CD8-positive, alpha-beta memory T cell (primary cell): ENCODE results near the gene OR5H14. TPM values are rescaled to one million over a fixed set of nuclear protein-coding genes. Genes with fewer than 3 reads are reported as not detected.

Experiments
- polyA plus RNA-seq: library from polyadenylated mRNA; unstranded; fragments of 300-500 nt; fragmentation: Illumina TruSeq; gene quantifications from one replicate; pipeline ENCODE4 v1.2.3, GENCODE V29; 2021
- total RNA-seq, 2 experiments: library from RNA; stranded (reverse); gene quantifications; one replicate each; pipeline ENCODE4 v1.2.3, GENCODE V29; 2021

The OR5H14 gene
- total and polyA plus RNA-seq, 3 experiments from 2014 or later: not detected

Other genes starting within 250 kb of the OR5H14 start
- 10 to 100 TPM; 57.6 to 58.3 TPM for gene RIOX2, start 175.0 kb upstream of the OR5H14 start, total RNA-seq
- 28.8 TPM for gene RIOX2, start 175.0 kb upstream of the OR5H14 start, polyA plus RNA-seq
- gene GABRR3, start 112.2 kb upstream of the OR5H14 start, total RNA-seq: not detected
- gene GABRR3, start 112.2 kb upstream of the OR5H14 start, polyA plus RNA-seq: not detected
- gene OR5AC2, start 60.3 kb upstream of the OR5H14 start, total RNA-seq: not detected
- gene OR5AC2, start 60.3 kb upstream of the OR5H14 start, polyA plus RNA-seq: not detected
- not detected for gene OR5H1, start 16.8 kb upstream of the OR5H14 start, total RNA-seq
- gene OR5H1, start 16.8 kb upstream of the OR5H14 start, polyA plus RNA-seq: not detected
- gene OR5H15, start 19.2 kb downstream of the OR5H14 start, total RNA-seq: not detected
- not detected for gene OR5H15, start 19.2 kb downstream of the OR5H14 start, polyA plus RNA-seq
- not detected for gene OR5H6, start 116.8 kb downstream of the OR5H14 start, total RNA-seq
- gene OR5H6, start 116.8 kb downstream of the OR5H14 start, polyA plus RNA-seq: not detected
- not detected for gene OR5H2, start 135.0 kb downstream of the OR5H14 start, total RNA-seq
- gene OR5H2, start 135.0 kb downstream of the OR5H14 start, polyA plus RNA-seq: not detected
- not detected for gene OR5K4, start 206.4 kb downstream of the OR5H14 start, total RNA-seq
- gene OR5K4, start 206.4 kb downstream of the OR5H14 start, polyA plus RNA-seq: not detected
- gene OR5K3, start 243.2 kb downstream of the OR5H14 start, total RNA-seq: not detected
- not detected for gene OR5K3, start 243.2 kb downstream of the OR5H14 start, polyA plus RNA-seq